PC-9 (cell line): Measurements from ENCODE around the gene ARSD.

Source experiments
- EZH2 ChIP-seq: fragments of 200-600 bp; sonication (generic); IDR thresholded peaks from 2 replicates; pipeline ENCODE4 v1.8.0; 2017; ENCODE audit warnings: antibody characterized with exemption, low read depth
- TF ChIP-seq, protein P1 (sequence below): fragments of 200-600 bp; sonication (generic); conservative IDR thresholded peaks from 2 replicates; pipeline ENCODE4 v1.6.1; 2017; ENCODE audit warnings: mixed run types, antibody characterized with exemption, mild to moderate bottlenecking, moderate library complexity

DNA sequence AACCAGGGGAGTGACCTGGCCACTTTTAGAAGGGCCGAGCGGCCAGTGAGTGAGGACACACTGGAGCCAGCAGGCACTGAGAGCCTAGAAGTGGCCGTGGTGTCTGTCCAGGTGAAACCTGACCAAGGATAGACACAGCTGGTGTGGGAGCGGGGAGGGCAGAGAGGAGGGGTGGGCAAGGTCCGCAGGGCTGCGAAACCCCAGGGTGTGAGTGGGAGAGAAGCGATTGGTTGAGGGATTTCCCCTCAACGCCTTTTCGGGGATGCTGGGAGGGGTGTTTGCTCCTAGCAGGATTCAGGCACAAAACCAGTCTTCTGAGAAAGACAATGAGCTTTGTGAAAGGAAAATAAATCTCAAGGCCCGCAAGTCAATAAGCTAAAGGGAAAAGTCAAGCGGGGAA, 33.2 kb upstream of the ARSD start:
- no peak for TF ChIP-seq EZH2
- TF ChIP-seq, protein P1, sequence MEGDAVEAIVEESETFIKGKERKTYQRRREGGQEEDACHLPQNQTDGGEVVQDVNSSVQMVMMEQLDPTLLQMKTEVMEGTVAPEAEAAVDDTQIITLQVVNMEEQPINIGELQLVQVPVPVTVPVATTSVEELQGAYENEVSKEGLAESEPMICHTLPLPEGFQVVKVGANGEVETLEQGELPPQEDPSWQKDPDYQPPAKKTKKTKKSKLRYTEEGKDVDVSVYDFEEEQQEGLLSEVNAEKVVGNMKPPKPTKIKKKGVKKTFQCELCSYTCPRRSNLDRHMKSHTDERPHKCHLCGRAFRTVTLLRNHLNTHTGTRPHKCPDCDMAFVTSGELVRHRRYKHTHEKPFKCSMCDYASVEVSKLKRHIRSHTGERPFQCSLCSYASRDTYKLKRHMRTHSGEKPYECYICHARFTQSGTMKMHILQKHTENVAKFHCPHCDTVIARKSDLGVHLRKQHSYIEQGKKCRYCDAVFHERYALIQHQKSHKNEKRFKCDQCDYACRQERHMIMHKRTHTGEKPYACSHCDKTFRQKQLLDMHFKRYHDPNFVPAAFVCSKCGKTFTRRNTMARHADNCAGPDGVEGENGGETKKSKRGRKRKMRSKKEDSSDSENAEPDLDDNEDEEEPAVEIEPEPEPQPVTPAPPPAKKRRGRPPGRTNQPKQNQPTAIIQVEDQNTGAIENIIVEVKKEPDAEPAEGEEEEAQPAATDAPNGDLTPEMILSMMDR = no peak
